ENCODE measurements around the gene DNAJC8.

DNAJC8 gene

DNA sequence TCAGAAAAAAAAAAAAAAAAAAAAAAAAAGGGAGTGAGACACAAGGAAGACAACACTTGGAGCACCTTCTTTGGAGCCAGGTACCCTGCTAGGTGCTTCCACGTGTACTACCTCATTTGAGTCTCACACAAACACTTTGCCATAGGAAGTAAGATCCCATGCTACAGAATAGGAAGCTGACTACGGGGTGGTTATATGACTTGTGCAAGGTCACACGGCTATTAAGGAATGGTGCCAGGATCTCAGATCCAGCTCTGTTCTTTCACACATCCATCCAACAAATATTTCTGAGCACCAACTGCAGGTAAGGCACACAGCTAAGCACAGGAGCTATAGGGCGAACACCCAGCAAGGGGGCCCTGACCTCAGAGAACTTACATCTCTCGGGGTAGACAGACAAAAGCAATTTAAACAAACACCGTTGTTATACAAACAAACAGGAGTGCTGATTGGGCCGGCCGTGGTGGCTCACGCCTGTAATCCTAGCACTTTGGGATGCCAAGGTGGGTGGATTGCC is 78.7 kb downstream of the DNAJC8 start (continued):
- TF ChIP-seq, protein P1, sequence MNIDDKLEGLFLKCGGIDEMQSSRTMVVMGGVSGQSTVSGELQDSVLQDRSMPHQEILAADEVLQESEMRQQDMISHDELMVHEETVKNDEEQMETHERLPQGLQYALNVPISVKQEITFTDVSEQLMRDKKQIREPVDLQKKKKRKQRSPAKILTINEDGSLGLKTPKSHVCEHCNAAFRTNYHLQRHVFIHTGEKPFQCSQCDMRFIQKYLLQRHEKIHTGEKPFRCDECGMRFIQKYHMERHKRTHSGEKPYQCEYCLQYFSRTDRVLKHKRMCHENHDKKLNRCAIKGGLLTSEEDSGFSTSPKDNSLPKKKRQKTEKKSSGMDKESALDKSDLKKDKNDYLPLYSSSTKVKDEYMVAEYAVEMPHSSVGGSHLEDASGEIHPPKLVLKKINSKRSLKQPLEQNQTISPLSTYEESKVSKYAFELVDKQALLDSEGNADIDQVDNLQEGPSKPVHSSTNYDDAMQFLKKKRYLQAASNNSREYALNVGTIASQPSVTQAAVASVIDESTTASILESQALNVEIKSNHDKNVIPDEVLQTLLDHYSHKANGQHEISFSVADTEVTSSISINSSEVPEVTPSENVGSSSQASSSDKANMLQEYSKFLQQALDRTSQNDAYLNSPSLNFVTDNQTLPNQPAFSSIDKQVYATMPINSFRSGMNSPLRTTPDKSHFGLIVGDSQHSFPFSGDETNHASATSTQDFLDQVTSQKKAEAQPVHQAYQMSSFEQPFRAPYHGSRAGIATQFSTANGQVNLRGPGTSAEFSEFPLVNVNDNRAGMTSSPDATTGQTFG (tag by site-specific recombination; IDR thresholded peaks at IDR 0.05; ENCODE audit: borderline replicate concordance): no peak
- no peak for TF ChIP-seq ZNF266 (tag by site-specific recombination; IDR thresholded peaks at IDR 0.05; ENCODE audit: low read depth)
